Thymus (tissue), 14 donors: ENCODE measurements around the gene MMUT. TPM values are rescaled to one million over a fixed set of nuclear protein-coding genes. Genes with fewer than 3 reads are reported as not detected.

ENCODE experiments used
- DNase-seq, 9 donors: peaks; one replicate each; pipeline ENCODE4 v3.0.0-alpha.2; 2013; ENCODE audit warnings: low spot score in 9 of 9, low read depth in 6 of 9, missing footprints in 1 of 9
- H3K27ac ChIP-seq, 2 donors: one replicate each; pipeline ENCODE4 v1.5.1; 2013; ENCODE audit warnings: control low read depth in 1 of 2, low read depth in 1 of 2, low read length in 1 of 2, mild to moderate bottlenecking in 1 of 2, moderate library complexity in 1 of 2
- H3K27me3 ChIP-seq, 2 donors: one replicate each; pipeline ENCODE4 v1.5.1; 2013; ENCODE audit warnings: low read length in 1 of 2; ENCODE audit not compliant: control insufficient read depth in 2 of 2, insufficient read depth in 1 of 2
- H3K36me3 ChIP-seq, 2 donors: one replicate each; pipeline ENCODE4 v1.5.1; 2013; ENCODE audit warnings: low read length in 1 of 2, mild to moderate bottlenecking in 1 of 2, moderate library complexity in 1 of 2; ENCODE audit not compliant: control insufficient read depth in 2 of 2, insufficient read depth in 2 of 2
- H3K4me1 ChIP-seq, 2 donors: one replicate each; pipeline ENCODE4 v1.5.1; 2013; ENCODE audit warnings: low read length in 2 of 2; ENCODE audit not compliant: control insufficient read depth in 2 of 2, insufficient read depth in 2 of 2
- H3K4me3 ChIP-seq, 2 donors: one replicate each; pipeline ENCODE4 v1.5.1; 2013; ENCODE audit warnings: low read length in 2 of 2, control low read depth in 1 of 2, mild to moderate bottlenecking in 1 of 2
- H3K9me3 ChIP-seq, 2 donors: one replicate each; pipeline ENCODE4 v1.5.1; 2013; ENCODE audit warnings: low read length in 1 of 2, mild to moderate bottlenecking in 1 of 2; ENCODE audit not compliant: control insufficient read depth in 2 of 2, insufficient read depth in 1 of 2
- WGBS: extraction: QIAGEN DNeasy Blood & Tissue Kit; methylation state at CpG from one replicate; pipeline ENCODE4 v1.1.7; 2013; 5-methylcytosine and 5-hydroxymethylcytosine counted together
- long read RNA-seq, 10 donors: transcript quantifications; one replicate each; lab custom pipeline, GENCODE V29; 2026
- polyA plus RNA-seq: library from polyadenylated mRNA; stranded (reverse); fragments of 200-250 nt; gene quantifications from one replicate; pipeline ENCODE4 v1.2.3, GENCODE V29; 2013
- total RNA-seq: library from RNA; stranded (reverse); fragments of 120-200 nt; gene quantifications from one replicate; pipeline ENCODE4 v1.2.4, GENCODE V29; 2013
- donor health status: healthy.

MMUT gene
- 13.3 TPM for total RNA-seq
- 14.4 TPM for polyA plus RNA-seq
- long read RNA-seq, donor 1 = 0 reads
- long read RNA-seq, donor 2 = 0 reads
- long read RNA-seq, donor 3, transcript MUT-201 (13 exons, 3,749 nt) = major isoform, 10 of 19 reads
- long read RNA-seq, donor 3, partial matches to known transcripts = 9 of 19 reads
- long read RNA-seq, donor 3, other reads (novel, unspliced or antisense) = 0 of 19 reads
- long read RNA-seq, donor 4, partial matches to known transcripts = 7 of 9 reads
- long read RNA-seq, donor 4, other reads (novel, unspliced or antisense) = 0 of 9 reads
- long read RNA-seq, donor 5, transcript MUT-201 (13 exons, 3,749 nt) = major isoform, 9 of 16 reads
- long read RNA-seq, donor 5, partial matches to known transcripts = 7 of 16 reads
- long read RNA-seq, donor 5, other reads (novel, unspliced or antisense) = 0 of 16 reads
- long read RNA-seq, donor 6, transcript MUT-201 (13 exons, 3,749 nt) = major isoform, 8 of 18 reads
- long read RNA-seq, donor 6, partial matches to known transcripts = 10 of 18 reads
- long read RNA-seq, donor 6, other reads (novel, unspliced or antisense) = 0 of 18 reads
- long read RNA-seq, donor 7, transcript MUT-201 (13 exons, 3,749 nt) = major isoform, 5 of 14 reads
- long read RNA-seq, donor 7, partial matches to known transcripts = 9 of 14 reads
- long read RNA-seq, donor 7, other reads (novel, unspliced or antisense) = 0 of 14 reads
- long read RNA-seq, donor 8, partial matches to known transcripts = 0 of 1 reads
- long read RNA-seq, donor 8, other reads (novel, unspliced or antisense) = 0 of 1 reads
- long read RNA-seq, donor 9, transcript MUT-201 (13 exons, 3,749 nt) = major isoform, 7 of 7 reads
- long read RNA-seq, donor 9, partial matches to known transcripts = 0 of 7 reads
- long read RNA-seq, donor 9, other reads (novel, unspliced or antisense) = 0 of 7 reads
- long read RNA-seq, donor 10, transcript MUT-201 (13 exons, 3,749 nt) = major isoform, 6 of 6 reads
- long read RNA-seq, donor 10, partial matches to known transcripts = 0 of 6 reads
- long read RNA-seq, donor 10, other reads (novel, unspliced or antisense) = 0 of 6 reads

DNA sequence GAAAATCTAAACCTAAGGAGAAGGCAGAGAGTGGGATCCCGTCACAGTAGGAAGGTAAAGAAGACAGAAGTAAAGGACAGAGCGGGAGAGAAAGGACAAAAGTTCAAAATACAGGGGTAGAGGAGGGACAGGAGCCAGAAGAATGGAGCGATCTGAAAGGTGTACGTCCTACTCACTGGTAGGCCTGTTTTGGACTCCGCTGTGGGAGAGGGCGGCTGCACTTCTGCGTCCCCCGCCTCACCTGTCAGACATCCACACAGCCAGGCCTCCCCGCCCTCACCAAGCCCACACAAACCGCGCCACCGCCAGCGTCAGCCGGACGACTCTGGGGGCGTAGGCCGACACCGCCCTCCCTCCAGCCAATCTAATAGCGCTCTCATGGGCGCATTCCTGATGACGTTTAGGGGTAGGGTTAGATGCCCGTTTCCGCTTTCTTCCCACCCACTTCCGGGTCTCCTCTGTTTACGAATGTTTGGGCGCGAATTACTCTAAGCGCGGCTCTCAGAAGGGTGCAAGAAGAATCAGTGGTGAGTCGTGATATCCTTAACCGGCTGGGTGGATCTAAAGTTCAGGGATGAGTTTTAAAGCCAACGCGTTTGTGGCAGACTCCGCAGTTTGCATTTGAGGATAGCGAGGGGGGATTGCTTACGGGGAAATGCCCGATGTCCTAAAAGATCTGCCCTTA, at the start of gene MMUT, which contains the start of gene CENPQ:
Gene MMUT, minus strand, starts transcription at position 327 of the 685 bp plus-strand sequence. CDS start 3,787 bp downstream, outside the sequence.
Gene CENPQ, plus strand, starts transcription at position 444 of the 685 bp plus-strand sequence. CDS start 6,807 bp downstream, outside the sequence.
- Histone ChIP-seq H3K9me3 (no peaks in the 10 kb centered on the region), H3K27ac (peak within 1 kb of the TSS; percentile 76 to 78), H3K4me1 (peaks cover 6 to 11% of the 10 kb centered on the region in 2 donors), H3K27me3 (no peaks in the 10 kb centered on the region), H3K4me3 (peak within 1 kb of the TSS; percentile 79 to 86), H3K36me3 (no peaks in the 10 kb centered on the region)
- WGBS = under 1% methylated on average over 37 of the region's 37 CpGs
- peak; percentile 83 to 96 (median 94) for DNase-seq

DNA sequence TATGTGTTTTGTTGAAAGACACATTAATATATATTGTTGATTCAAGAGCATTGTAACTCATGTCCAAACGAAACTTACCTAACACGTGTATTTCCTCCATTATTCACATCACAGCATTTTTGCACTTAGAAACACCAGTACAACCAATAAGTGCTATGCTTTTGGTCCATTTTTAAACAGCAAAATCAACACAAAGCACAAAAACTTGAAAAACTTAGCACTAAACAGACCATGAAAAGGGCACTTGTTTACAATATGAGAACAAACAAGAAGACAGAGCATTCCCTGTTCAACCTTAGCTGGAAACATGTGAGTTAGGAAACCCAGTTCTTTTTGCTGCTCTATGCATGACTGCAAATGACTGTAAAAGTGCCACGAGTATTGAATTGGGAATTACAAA, 46.3 kb upstream of the MMUT start:
- H3K36me3 ChIP-seq = no peaks in the 10 kb centered on the region
- H3K9me3 ChIP-seq = no peaks in the 10 kb centered on the region
- H3K27ac ChIP-seq = no peak overlapping the region
- 91% methylated on average over 3 of the region's 3 CpGs for WGBS
- DNase-seq = no peak
- H3K4me1 ChIP-seq = no peaks in the 10 kb centered on the region
- H3K27me3 ChIP-seq = no peaks in the 10 kb centered on the region
- no peak overlapping the region for H3K4me3 ChIP-seq

DNA sequence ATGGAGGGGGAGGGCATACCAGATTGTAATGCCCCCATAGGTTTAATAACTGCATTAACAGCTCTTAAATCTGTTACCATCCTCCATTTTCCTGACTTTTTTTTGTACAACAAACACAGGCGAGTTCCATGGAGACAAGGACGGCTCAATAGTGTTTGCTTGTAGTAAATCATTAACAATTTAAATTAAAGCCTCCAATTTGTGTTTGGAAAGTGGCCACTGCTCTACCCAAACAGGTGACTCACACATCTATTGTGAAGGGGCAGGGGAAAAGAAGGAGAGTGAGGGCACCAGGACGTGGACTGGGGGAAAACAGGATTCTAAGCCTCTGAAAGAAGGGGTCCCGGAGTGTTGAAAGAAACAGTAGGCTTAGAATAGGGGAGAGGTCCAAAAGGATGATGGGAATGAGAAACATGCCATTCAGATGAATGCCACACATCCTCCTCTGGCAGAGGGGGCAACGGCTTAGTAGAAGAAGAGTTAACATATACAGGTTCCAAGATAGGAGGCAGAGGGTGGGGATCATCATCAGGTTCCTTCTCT, 43.6 kb upstream of the MMUT start:
- DNase-seq = no peak
- H3K9me3 ChIP-seq = no peaks in the 10 kb centered on the region
- no peaks in the 10 kb centered on the region for H3K4me1 ChIP-seq
- H3K36me3 ChIP-seq = no peaks in the 10 kb centered on the region
- H3K27me3 ChIP-seq = no peaks in the 10 kb centered on the region
- H3K4me3 ChIP-seq = no peak overlapping the region
- 94% methylated on average over 5 of the region's 5 CpGs for WGBS
- no peak overlapping the region for H3K27ac ChIP-seq

DNA sequence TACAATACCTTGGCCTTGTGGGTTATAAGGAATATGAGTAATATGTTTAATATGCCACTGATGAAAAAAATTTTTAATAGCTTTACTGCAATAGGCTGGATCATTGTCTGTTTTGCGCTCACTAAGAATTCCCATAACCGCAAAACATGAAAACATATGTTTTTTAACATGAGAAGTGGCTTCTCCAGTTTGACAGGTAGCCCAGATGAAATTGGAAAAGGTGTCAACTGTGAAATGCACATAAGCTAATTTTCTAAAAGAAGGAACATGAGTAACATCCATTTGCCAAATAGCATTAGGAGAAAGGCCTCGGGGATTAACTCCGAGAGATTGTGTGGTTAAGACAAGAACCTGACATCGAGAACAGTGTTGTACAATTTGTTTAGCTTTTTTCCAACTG, 41.6 kb upstream of the MMUT start:
- 90% methylated on average over 5 of the region's 5 CpGs for WGBS
- Histone ChIP-seq H3K27ac (no peak overlapping the region), H3K27me3 (no peaks in the 10 kb centered on the region), H3K4me1 (no peaks in the 10 kb centered on the region), H3K9me3 (no peaks in the 10 kb centered on the region), H3K4me3 (no peak overlapping the region), H3K36me3 (no peaks in the 10 kb centered on the region)
- DNase-seq = no peak

DNA sequence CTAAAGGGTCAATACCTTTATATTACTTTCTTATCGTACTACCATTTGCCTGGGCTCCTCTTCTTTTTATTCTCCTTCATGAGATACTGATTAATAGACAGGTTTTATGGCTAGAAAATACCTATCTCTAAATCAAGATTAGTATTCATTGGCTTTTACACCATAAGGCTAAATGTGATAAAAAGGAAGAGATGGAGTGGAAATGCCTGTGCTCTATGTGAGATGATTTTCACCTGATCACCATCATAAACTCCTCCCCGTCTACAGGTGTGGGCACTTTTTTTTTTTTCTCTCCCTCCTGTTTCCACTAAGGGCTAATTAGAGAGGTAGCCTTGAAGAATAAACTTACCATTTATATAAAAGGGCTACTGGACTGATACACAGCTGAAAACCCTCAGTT, 36.6 kb upstream of the MMUT start, which contains the start of gene GLYATL3:
Gene GLYATL3, plus strand, starts transcription at position 301 of the 400 bp plus-strand sequence. CDS start 12,068 bp downstream, outside the sequence.
- WGBS = 84% methylated on average over 2 of the region's 2 CpGs
- peaks cover 2 to 5% of the 10 kb centered on the region in 2 donors for H3K36me3 ChIP-seq
- no peak within 1 kb of the TSS for H3K4me3 ChIP-seq
- no peaks in the 10 kb centered on the region for H3K4me1 ChIP-seq
- no peaks in the 10 kb centered on the region for H3K9me3 ChIP-seq
- no peak for DNase-seq
- no peaks in the 10 kb centered on the region for H3K27me3 ChIP-seq
- no peak within 1 kb of the TSS for H3K27ac ChIP-seq

DNA sequence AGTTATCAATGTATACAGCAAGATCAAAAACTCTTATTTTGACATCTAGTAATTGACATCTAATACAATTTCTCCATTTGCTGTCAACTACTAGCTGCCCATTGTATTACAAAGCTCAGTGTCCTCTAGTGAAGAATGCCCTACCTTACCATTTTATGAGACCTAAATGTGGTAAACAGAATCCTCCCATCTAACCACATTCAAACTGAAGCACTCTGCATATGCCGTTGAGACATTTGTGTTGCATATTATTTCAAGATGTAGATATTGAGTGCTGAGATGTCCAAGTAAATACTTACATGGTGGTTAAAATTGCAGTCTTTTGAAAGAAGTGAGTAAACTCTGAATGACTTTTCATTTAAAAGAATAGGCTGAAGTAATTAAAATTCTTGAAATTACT, 36.1 kb upstream of the MMUT start:
- H3K9me3 ChIP-seq = no peaks in the 10 kb centered on the region
- 86% methylated on average over 1 of the region's 1 CpG for WGBS
- no peak overlapping the region for H3K27ac ChIP-seq

DNA sequence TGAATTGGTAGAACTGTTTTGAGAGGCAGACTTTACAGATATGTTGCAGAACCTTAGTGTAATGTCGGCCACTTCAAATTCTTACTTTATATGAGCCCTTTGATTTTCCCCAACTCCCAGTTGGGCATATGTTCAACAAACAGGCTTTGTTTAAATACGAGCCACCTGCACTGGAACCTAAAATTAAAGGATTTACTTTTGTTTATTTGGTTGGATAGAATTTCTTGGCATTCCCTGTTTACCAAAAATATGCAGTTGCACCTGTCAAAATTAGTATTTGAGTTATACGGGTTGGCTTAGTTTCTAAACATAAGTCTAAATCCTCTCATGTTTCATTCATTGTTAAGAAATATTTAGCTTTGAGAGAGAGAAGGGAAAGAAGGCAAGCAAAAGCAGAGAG, 34.3 kb upstream of the MMUT start:
- H3K27me3 ChIP-seq = no peaks in the 10 kb centered on the region
- H3K9me3 ChIP-seq = no peaks in the 10 kb centered on the region
- DNase-seq = no peak
- no peak overlapping the region for H3K27ac ChIP-seq
- no peaks in the 10 kb centered on the region for H3K4me1 ChIP-seq
- no peak overlapping the region for H3K4me3 ChIP-seq
- 93% methylated on average over 3 of the region's 3 CpGs for WGBS
- peaks cover 5 to 7% of the 10 kb centered on the region in 2 donors for H3K36me3 ChIP-seq

More for the DNA sequence above, 36.1 kb upstream of the MMUT start:
- DNase-seq = no peak
- no peak overlapping the region for H3K4me3 ChIP-seq
- peaks cover 4 to 5% of the 10 kb centered on the region in 2 donors for H3K36me3 ChIP-seq
- no peaks in the 10 kb centered on the region for H3K27me3 ChIP-seq
- H3K4me1 ChIP-seq = no peaks in the 10 kb centered on the region

DNA sequence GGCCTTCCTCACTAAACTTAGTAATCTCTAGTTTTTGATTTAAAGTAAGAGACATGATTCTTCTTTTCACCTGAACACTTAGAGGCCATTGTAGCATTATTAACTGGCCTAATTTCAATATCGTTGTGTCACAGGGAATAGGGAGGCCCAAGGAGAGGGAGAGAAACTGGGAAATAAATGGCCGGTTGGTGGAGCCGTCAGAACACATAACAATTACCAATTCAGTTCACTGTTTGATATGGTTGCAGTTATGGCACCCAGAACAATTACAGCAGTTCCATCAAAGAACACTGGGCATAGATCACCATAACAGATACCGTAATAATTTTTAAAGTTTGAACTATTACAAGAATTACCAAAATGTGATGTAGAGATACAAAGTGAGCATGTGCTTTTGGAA, 27.6 kb upstream of the MMUT start:
- Histone ChIP-seq H3K9me3 (no peaks in the 10 kb centered on the region), H3K27me3 (no peaks in the 10 kb centered on the region), H3K4me1 (no peaks in the 10 kb centered on the region), H3K27ac (no peak overlapping the region), H3K4me3 (no peak overlapping the region), H3K36me3 (peaks cover 5 to 29% of the 10 kb centered on the region in 2 donors)
- DNase-seq = no peak
- WGBS = 98% methylated on average over 4 of the region's 4 CpGs
